GM12865 (cell line): ENCODE results near the gene SUN5.

ENCODE experiments used
- DNase-seq: peaks from one replicate; pipeline ENCODE4 v3.0.0; 2010; ENCODE audit warnings: low read depth
- H3K4me3 ChIP-seq: 2 replicates; pipeline ENCODE4 v1.5.1; 2011; ENCODE audit warnings: mild to moderate bottlenecking, low read depth, low read length, control low read depth
- TF ChIP-seq, protein P1 (sequence below): IDR thresholded peaks from 2 replicates; pipeline ENCODE4 v1.5.1; 2011; ENCODE audit warnings: low read length, control low read depth, low read depth, inconsistent platforms; ENCODE audit not compliant: insufficient read depth; ENCODE audit errors: missing control alignments

The SUN5 gene

DNA sequence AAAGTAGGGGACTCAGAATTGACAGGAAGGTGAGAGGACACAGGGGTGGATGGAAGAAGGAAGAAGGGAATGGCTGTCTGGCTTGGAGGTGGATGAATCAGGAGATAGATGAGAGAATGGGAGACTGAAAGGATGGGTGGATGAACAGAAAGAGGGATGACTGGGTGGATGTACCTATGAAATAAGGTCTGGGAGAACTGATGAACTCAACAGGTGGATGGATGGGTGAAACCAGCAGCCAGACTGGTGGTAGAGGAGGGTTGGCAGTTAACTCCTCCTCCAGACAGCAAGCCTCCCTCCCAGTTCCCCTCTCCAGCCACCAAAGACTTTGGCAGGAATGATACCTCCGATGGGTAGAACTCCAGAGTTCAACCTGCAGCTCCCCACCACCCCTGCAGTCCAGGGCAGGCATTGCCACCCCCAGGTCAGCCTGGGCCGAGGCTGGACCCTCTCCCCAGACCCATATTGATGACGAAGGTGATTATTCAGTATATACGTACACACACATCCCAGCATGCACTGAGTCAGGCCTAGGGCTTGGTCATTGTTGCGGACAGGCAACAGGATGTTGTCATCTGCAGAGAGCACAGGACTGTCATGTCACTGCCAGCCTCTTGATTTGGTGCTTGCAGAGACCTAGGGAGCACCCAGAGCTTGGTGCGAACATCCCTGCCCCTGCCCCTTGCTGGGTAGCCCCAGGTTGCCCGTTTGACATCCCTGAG, 2.0 kb downstream of the SUN5 start:
- H3K4me3 ChIP-seq, result no peak overlapping the region
- DNase-seq, result no peak
- TF ChIP-seq, protein P1, sequence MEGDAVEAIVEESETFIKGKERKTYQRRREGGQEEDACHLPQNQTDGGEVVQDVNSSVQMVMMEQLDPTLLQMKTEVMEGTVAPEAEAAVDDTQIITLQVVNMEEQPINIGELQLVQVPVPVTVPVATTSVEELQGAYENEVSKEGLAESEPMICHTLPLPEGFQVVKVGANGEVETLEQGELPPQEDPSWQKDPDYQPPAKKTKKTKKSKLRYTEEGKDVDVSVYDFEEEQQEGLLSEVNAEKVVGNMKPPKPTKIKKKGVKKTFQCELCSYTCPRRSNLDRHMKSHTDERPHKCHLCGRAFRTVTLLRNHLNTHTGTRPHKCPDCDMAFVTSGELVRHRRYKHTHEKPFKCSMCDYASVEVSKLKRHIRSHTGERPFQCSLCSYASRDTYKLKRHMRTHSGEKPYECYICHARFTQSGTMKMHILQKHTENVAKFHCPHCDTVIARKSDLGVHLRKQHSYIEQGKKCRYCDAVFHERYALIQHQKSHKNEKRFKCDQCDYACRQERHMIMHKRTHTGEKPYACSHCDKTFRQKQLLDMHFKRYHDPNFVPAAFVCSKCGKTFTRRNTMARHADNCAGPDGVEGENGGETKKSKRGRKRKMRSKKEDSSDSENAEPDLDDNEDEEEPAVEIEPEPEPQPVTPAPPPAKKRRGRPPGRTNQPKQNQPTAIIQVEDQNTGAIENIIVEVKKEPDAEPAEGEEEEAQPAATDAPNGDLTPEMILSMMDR, result no peak

DNA sequence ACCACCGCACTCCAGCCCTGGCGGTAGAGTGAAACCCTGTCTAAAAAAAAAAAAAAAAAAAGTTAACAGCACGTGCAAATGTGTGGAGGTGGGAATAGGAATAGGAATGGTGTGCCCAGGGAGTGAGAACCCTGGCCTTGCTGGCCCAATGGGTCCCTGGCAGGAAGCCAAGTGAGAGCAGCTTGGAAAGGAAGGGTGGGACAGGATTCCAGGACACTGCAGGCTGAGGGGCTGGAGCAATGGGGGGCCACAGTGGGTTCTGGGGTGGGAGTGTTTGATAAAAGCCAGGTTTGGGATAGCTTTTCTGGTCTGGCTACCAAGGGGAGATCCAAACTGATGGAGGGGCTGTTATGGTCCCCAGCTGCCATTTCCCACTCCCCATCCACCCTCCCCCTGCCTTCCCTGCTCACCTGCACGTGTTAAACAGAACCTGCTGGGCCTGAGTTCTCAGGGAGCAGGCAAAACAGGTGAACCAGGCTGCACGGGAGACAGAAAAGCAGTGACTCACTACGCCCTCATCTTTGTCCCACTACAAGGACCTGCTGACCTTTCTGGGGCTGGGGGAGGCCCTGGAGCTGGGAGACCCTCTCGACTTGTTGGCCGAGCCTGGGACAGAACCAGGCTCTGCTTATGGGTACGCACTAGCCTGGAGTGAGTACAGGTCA, 3.3 kb downstream of the SUN5 start:
- TF ChIP-seq, protein P1, result no peak
- no peak overlapping the region for H3K4me3 ChIP-seq
- no peak for DNase-seq

DNA sequence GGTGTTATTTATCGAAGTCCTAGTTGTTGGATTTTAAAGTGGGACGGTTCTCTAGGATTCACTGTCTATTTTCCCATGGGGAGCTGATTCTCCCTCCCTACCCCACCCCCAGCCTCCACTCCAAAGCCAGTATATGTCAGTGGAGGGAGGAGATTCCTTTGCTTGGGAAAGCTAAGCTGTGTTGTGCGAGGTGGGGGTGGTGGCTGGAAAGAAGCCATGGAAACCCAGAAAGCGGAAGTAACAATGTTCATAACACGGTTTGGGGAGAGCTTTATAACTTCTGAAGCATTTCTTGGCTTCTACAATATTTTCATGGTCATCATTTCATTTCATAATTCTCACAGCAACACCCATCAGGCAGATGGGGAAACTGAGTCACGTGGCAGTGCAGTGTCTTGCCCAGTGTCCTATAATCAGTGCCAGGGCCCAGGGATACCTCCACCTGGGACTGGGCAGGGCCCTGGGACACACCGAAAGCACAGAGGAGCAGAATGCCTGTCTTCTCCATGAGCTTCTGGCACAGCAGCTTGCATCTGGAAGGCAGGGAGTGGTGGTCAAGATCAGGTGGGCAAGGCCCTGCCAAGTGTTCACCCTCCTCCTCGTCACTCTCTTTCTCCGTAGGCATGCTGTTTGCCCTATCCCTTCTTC, 4.5 kb downstream of the SUN5 start:
- H3K4me3 ChIP-seq, result no peak overlapping the region
- TF ChIP-seq, protein P1, result no peak
- no peak for DNase-seq

DNA sequence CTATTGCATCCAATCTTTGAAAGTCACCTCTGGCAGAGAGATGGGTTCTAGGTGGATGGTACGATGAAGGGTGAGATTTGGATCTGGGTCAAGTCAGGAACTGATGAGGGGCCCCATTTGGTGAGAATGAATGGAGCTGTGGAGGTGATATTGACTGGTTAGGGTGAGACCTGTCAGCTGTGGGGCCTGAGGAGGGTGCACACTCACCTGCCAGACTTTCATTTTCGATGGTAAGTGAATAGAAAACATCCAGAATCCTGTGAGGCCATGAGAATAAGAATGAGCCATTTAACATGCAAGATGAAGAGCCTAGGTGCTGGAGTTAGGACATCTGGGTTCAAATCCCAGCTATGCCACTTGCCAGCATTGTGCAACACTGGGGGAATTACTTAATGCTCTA, 6.8 kb downstream of the SUN5 start:
- no peak for DNase-seq
- TF ChIP-seq, protein P1, result no peak

DNA sequence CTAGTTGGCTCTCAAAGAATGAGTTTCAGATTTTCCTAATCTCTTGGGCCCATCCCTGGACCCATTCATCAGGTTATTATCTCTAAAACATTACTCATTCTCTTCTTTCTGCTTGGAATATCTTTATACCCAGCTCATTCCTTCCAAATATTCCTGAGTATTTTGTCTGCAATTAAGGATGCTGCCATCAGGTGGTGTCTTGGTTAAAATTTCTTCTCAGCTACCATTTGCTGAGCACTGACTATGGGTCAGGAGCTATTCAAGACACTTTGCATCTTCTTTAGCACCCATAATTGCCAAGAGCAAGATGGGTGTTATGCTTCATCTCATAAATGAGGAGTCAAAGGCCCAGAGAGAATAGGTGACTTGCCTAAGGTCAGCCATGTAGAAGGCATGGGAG, 8.4 kb downstream of the SUN5 start:
- DNase-seq, result no peak
- no peak overlapping the region for H3K4me3 ChIP-seq
- TF ChIP-seq, protein P1, result no peak

More for the DNA sequence above, 6.8 kb downstream of the SUN5 start:
- no peak overlapping the region for H3K4me3 ChIP-seq

DNA sequence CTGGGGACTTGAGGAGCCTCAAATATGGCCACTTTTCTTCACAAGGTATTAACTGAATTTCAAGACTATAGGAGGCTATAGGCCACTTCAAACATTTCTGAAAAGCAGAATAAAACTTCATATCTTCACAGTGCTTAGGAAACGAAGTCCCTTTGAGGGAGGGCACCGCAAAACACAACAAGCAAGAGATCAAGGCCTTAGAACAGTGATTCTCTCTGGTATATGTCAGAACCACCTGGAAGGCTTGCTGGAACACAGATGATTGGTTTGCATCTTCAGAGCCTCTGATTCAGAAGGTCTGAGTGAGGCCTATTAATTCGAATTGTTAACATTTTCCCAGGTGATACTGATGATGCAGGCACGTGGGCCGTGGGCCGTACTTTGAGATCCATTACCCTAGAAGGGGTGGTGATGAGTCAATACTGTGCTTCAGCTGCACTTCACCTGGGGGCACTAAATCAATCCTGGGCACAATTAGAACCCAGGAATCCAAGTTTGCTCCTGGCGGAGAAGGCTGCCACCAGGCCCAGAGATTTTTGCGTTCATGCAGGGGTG, 10.7 kb downstream of the SUN5 start:
- H3K4me3 ChIP-seq, result no peak overlapping the region
- TF ChIP-seq, protein P1, result no peak
- DNase-seq, result no peak
